ENCODE measurements around the gene CBX1. TPM values are rescaled to one million over a fixed set of nuclear protein-coding genes. Genes with fewer than 3 reads are reported as not detected.

The CBX1 gene
- total and polyA plus RNA-seq, 2 experiments from 2014 or later: 127 to 223 TPM

GRCh38 chr17:48144976-48145798 is 43.9 kb upstream of the CBX1 start:
- no peaks in the 10 kb centered on the region for H3K9me3 Mint-ChIP-seq
- H3K27me3 Mint-ChIP-seq (ENCODE audit: insufficient read depth, low read depth, poor library complexity): peaks cover 7% of the 10 kb centered on the region
- no peak overlapping the region for H3K4me3 ChIP-seq
- H3K4me1 Mint-ChIP-seq: peaks cover 29% of the 10 kb centered on the region
- H3K79me2 ChIP-seq (replicated peaks; ENCODE audit: insufficient read depth): no peaks in the 10 kb centered on the region
- H3K36me3 ChIP-seq (ENCODE audit: insufficient read depth): no peaks in the 10 kb centered on the region
- no peak overlapping the region for H3K27ac ChIP-seq (ENCODE audit: low read depth)
- no peaks in the 10 kb centered on the region for H3K36me3 Mint-ChIP-seq (ENCODE audit: low read depth)
- peak overlapping the region; percentile 43; the same call in 1 of the 2 replicates for H2AFZ ChIP-seq
- no peak overlapping the region for H3K4me3 Mint-ChIP-seq
- no peak overlapping the region for H3K27ac Mint-ChIP-seq
- H3K4me1 ChIP-seq (ENCODE audit: insufficient read depth): peaks cover 19% of the 10 kb centered on the region
- H3K9me2 ChIP-seq (ENCODE audit: insufficient read depth): no peaks in the 10 kb centered on the region
- H3K27me3 ChIP-seq (ENCODE audit: insufficient read depth): no peaks in the 10 kb centered on the region
- TF ChIP-seq STAT1 (IDR thresholded peaks at IDR 0.05; ENCODE audit: unreplicated experiment): no peak
- no peak for TF ChIP-seq ZNF114 (CRISPR knock-in tag; IDR thresholded peaks at IDR 0.05)
- no peak for TF ChIP-seq ETS1 (IDR thresholded peaks at IDR 0.05)
- TF ChIP-seq CREB1 (CRISPR knock-in tag; IDR thresholded peaks at IDR 0.05; ENCODE audit: low read depth): no peak
- TF ChIP-seq JUNB (IDR thresholded peaks at IDR 0.05; ENCODE audit: unreplicated experiment): no peak
- TF ChIP-seq, protein P1, sequence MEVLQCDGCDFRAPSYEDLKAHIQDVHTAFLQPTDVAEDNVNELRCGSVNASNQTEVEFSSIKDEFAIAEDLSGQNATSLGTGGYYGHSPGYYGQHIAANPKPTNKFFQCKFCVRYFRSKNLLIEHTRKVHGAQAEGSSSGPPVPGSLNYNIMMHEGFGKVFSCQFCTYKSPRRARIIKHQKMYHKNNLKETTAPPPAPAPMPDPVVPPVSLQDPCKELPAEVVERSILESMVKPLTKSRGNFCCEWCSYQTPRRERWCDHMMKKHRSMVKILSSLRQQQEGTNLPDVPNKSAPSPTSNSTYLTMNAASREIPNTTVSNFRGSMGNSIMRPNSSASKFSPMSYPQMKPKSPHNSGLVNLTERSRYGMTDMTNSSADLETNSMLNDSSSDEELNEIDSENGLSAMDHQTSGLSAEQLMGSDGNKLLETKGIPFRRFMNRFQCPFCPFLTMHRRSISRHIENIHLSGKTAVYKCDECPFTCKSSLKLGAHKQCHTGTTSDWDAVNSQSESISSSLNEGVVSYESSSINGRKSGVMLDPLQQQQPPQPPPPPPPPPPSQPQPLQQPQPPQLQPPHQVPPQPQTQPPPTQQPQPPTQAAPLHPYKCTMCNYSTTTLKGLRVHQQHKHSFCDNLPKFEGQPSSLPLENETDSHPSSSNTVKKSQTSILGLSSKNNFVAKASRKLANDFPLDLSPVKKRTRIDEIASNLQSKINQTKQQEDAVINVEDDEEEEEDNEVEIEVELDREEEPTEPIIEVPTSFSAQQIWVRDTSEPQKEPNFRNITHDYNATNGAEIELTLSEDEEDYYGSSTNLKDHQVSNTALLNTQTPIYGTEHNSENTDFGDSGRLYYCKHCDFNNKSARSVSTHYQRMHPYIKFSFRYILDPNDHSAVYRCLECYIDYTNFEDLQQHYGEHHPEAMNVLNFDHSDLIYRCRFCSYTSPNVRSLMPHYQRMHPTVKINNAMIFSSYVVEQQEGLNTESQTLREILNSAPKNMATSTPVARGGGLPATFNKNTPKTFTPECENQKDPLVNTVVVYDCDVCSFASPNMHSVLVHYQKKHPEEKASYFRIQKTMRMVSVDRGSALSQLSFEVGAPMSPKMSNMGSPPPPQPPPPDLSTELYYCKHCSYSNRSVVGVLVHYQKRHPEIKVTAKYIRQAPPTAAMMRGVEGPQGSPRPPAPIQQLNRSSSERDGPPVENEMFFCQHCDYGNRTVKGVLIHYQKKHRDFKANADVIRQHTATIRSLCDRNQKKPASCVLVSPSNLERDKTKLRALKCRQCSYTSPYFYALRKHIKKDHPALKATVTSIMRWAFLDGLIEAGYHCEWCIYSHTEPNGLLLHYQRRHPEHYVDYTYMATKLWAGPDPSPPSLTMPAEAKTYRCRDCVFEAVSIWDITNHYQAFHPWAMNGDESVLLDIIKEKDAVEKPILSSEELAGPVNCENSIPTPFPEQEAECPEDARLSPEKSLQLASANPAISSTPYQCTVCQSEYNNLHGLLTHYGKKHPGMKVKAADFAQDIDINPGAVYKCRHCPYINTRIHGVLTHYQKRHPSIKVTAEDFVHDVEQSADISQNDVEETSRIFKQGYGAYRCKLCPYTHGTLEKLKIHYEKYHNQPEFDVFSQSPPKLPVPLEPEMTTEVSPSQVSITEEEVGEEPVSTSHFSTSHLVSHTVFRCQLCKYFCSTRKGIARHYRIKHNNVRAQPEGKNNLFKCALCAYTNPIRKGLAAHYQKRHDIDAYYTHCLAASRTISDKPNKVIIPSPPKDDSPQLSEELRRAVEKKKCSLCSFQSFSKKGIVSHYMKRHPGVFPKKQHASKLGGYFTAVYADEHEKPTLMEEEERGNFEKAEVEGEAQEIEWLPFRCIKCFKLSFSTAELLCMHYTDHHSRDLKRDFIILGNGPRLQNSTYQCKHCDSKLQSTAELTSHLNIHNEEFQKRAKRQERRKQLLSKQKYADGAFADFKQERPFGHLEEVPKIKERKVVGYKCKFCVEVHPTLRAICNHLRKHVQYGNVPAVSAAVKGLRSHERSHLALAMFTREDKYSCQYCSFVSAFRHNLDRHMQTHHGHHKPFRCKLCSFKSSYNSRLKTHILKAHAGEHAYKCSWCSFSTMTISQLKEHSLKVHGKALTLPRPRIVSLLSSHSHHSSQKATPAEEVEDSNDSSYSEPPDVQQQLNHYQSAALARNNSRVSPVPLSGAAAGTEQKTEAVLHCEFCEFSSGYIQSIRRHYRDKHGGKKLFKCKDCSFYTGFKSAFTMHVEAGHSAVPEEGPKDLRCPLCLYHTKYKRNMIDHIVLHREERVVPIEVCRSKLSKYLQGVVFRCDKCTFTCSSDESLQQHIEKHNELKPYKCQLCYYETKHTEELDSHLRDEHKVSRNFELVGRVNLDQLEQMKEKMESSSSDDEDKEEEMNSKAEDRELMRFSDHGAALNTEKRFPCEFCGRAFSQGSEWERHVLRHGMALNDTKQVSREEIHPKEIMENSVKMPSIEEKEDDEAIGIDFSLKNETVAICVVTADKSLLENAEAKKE (CRISPR knock-in tag; IDR thresholded peaks at IDR 0.05): no peak
- TF ChIP-seq EZH2 (IDR thresholded peaks at IDR 0.05; ENCODE audit: low read depth, unreplicated experiment): no peak
- TF ChIP-seq POLR2AphosphoS5 (IDR thresholded peaks at IDR 0.05; ENCODE audit: low read depth): no peak
- no peak for TF ChIP-seq ZNF331 (CRISPR knock-in tag; IDR thresholded peaks at IDR 0.05; ENCODE audit: low read depth)
- TF ChIP-seq NANOG (IDR thresholded peaks at IDR 0.05; ENCODE audit: borderline replicate concordance): no peak
- no peak for ATAC-seq
- H3F3A ChIP-seq (replicated peaks; ENCODE audit: low read depth): no peaks in the 10 kb centered on the region; the same call in 1 of the 2 replicates
- no peaks in the 10 kb centered on the region for H4K20me1 ChIP-seq (replicated peaks; ENCODE audit: insufficient read depth)
- DNase-seq (ENCODE audit: low spot score): no peak
- no peak overlapping the region for H3K4me2 ChIP-seq

All from GM23338 (cell line).